Trophoblast cell (in vitro differentiated cells and primary cell): ENCODE measurements around the gene TAGLN3.

Source experiments
- DNase-seq, 2 donors: peaks; one replicate each; pipeline ENCODE4 v3.0.0-alpha.2; 2016
- H2AFZ ChIP-seq: 2 replicates; pipeline ENCODE4 v1.6.1; 2013; ENCODE audit warnings: low read length, moderate library complexity, mild to moderate bottlenecking; ENCODE audit not compliant: insufficient read depth, poor library complexity
- H2AK5ac ChIP-seq: 2 replicates; pipeline ENCODE4 v1.6.1; 2013; ENCODE audit warnings: mild to moderate bottlenecking, low read length
- H2BK120ac ChIP-seq: 2 replicates; pipeline ENCODE4 v1.6.1; 2013; ENCODE audit warnings: low read length, mild to moderate bottlenecking, moderate library complexity; ENCODE audit not compliant: insufficient read depth, poor library complexity
- H2BK12ac ChIP-seq: 2 replicates; pipeline ENCODE4 v1.6.1; 2013; ENCODE audit warnings: mild to moderate bottlenecking, low read length, moderate library complexity
- H2BK5ac ChIP-seq: 2 replicates; pipeline ENCODE4 v1.6.1; 2013; ENCODE audit warnings: low read length, low read depth, moderate library complexity, mild to moderate bottlenecking; ENCODE audit not compliant: poor library complexity
- H3K14ac ChIP-seq: 2 replicates; pipeline ENCODE4 v1.6.1; 2013; ENCODE audit warnings: mild to moderate bottlenecking, low read length
- H3K18ac ChIP-seq: 2 replicates; pipeline ENCODE4 v1.6.1; 2013; ENCODE audit warnings: mild to moderate bottlenecking, low read length
- H3K23ac ChIP-seq: 2 replicates; pipeline ENCODE4 v1.6.1; 2013; ENCODE audit warnings: low read length
- H3K27ac ChIP-seq: 2 replicates; pipeline ENCODE4 v1.5.1; 2013; ENCODE audit warnings: low read depth, mild to moderate bottlenecking, inconsistent platforms, low read length, moderate library complexity
- H3K27me3 ChIP-seq: 2 replicates; pipeline ENCODE4 v1.6.1; 2013; ENCODE audit warnings: inconsistent platforms, mild to moderate bottlenecking, low read length, moderate library complexity; ENCODE audit not compliant: insufficient read depth
- H3K36me3 ChIP-seq, 2 experiments: 1 replicate in 1 of 2; 2 replicates in 1 of 2; pipeline ENCODE4 v1.6.1; 2013; ENCODE audit warnings: low read length in 2 of 2, mild to moderate bottlenecking in 2 of 2, moderate library complexity in 1 of 2; ENCODE audit not compliant: insufficient read depth in 2 of 2, control insufficient read depth in 1 of 2
- H3K4ac ChIP-seq: 2 replicates; pipeline ENCODE4 v1.6.1; 2013; ENCODE audit warnings: low read depth, mild to moderate bottlenecking, low read length, moderate library complexity
- H3K4me1 ChIP-seq, 2 experiments: 1 replicate in 1 of 2; 2 replicates in 1 of 2; pipeline ENCODE4 v1.6.1; 2013; ENCODE audit warnings: low read length in 2 of 2, mild to moderate bottlenecking in 2 of 2, moderate library complexity in 1 of 2; ENCODE audit not compliant: insufficient read depth in 2 of 2, control insufficient read depth in 1 of 2
- H3K4me2 ChIP-seq: 2 replicates; pipeline ENCODE4 v1.6.1; 2013; ENCODE audit warnings: inconsistent platforms, mild to moderate bottlenecking, low read length, moderate library complexity
- H3K4me3 ChIP-seq: 2 replicates; pipeline ENCODE4 v1.5.1; 2013; ENCODE audit warnings: mild to moderate bottlenecking, low read depth, low read length, inconsistent platforms
- H3K79me1 ChIP-seq: one replicate; pipeline ENCODE4 v1.6.1; 2013; ENCODE audit warnings: low read length
- H3K79me2 ChIP-seq: 2 replicates; pipeline ENCODE4 v1.6.1; 2013; ENCODE audit warnings: low read length, mild to moderate bottlenecking; ENCODE audit not compliant: control insufficient read depth, insufficient read depth, poor library complexity
- H3K9ac ChIP-seq: 2 replicates; pipeline ENCODE4 v1.6.1; 2013; ENCODE audit warnings: mild to moderate bottlenecking, low read length
- H3K9me3 ChIP-seq: 2 replicates; pipeline ENCODE4 v1.6.1; 2013; ENCODE audit warnings: low read depth, mild to moderate bottlenecking, control low read depth, inconsistent platforms, low read length; ENCODE audit not compliant: insufficient read depth
- H4K12ac ChIP-seq: 2 replicates; pipeline ENCODE4 v1.6.1; 2013; ENCODE audit warnings: low read depth, mild to moderate bottlenecking, low read length, moderate library complexity
- H4K8ac ChIP-seq: 2 replicates; pipeline ENCODE4 v1.6.1; 2013; ENCODE audit warnings: low read depth, mild to moderate bottlenecking, low read length, moderate library complexity
- H4K91ac ChIP-seq: one replicate; pipeline ENCODE4 v1.6.1; 2013; ENCODE audit warnings: low read depth, mild to moderate bottlenecking, low read length, moderate library complexity
- WGBS: extraction: QIAGEN DNeasy Blood & Tissue Kit; methylation state at CpG from one replicate; pipeline ENCODE4 v1.1.7; 2013; ENCODE audit warnings: missing lambda C conversion rate; ENCODE audit not compliant: insufficient read length, insufficient coverage; ENCODE audit errors: extremely low coverage; 5-methylcytosine and 5-hydroxymethylcytosine counted together

The TAGLN3 gene

GRCh38 chr3:111956995-111957734 lies 41.6 kb upstream of the TAGLN3 start:
- WGBS = no CpG with 5 or more reads among the region's 4 CpGs
- Histone ChIP-seq H2BK120ac (no peak overlapping the region), H3K23ac (no peak overlapping the region), H3K9me3 (no peaks in the 10 kb centered on the region), H3K14ac (no peak overlapping the region), H4K12ac (no peak overlapping the region), H3K4ac (no peak overlapping the region), H2BK12ac (no peak overlapping the region), H3K79me2 (no peaks in the 10 kb centered on the region), H3K27me3 (no peaks in the 10 kb centered on the region), H3K27ac (no peak overlapping the region), H2AFZ (no peak overlapping the region), H3K9ac (no peak overlapping the region), H3K36me3 (peaks cover 9 to 29% of the 10 kb centered on the region in 2 experiments), H3K18ac (no peak overlapping the region), H2AK5ac (no peak overlapping the region), H4K91ac (no peak overlapping the region), H4K8ac (no peak overlapping the region), H3K4me3 (no peak overlapping the region), H3K79me1 (no peaks in the 10 kb centered on the region), H3K4me2 (no peak overlapping the region), H2BK5ac (no peak overlapping the region), H3K4me1 (no peaks in the 10 kb centered on the region)
- no peak for DNase-seq

DNA sequence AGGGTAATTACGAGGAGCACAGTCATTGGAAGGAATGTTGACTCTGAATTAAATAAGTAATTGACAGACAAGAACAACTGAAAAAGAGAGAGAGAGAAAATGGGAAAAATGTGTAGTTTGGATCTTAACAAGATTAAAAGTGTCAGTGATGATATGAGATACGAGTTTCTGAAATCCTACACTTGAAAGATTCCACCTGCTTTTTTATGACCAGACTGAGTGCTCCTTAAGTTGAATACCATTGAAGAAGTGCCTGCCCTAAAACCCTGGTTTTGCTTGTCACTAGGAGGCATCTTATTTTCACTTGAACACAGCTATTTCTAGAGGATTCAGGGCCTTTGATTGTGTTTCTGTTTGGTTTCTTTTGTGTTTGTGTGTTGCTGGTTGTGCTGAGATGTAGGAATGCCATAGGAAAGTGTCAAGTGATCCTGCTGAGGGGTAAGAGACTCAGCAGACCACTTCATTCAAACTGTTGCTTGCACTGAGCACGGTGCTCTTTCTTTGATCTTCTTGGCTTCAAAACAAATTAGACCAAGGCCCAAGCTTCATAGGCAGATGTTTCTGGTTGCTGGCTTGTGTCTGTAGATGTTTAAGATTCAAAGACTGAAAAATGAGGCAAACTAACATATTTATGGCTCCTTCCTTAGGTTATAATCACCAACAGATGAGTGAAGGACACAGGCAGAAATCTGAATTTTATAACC lies 37.1 kb upstream of the TAGLN3 start:
- WGBS = no CpG with 5 or more reads among the region's 3 CpGs

DNA sequence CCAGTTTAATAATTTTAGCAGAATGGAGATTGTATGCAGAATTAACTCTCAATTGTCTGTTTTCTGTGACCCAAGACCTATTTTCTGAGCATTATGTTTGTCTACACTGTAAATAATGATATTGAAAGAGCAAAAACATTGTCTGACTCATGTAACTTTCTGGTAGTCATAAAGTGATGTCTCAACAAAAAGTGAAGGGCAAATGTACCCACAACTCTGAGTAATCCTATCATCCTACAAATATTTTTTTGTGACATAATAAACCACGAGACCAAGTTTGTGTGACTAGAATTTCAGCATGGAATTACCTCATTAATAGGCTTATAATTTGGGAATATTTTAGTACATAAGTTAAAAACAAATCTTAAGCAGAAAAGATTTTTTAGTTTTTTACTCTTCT lies 35.3 kb upstream of the TAGLN3 start:
- Histone ChIP-seq H3K18ac (no peak overlapping the region), H3K79me1 (no peaks in the 10 kb centered on the region), H3K4me1 (no peaks in the 10 kb centered on the region), H2BK5ac (no peak overlapping the region), H3K36me3 (peaks cover 7 to 18% of the 10 kb centered on the region in 2 experiments), H3K9ac (no peak overlapping the region), H3K27me3 (no peaks in the 10 kb centered on the region), H3K79me2 (no peaks in the 10 kb centered on the region), H3K14ac (no peak overlapping the region), H3K4ac (no peak overlapping the region), H2AFZ (no peak overlapping the region), H4K12ac (no peak overlapping the region), H3K4me2 (no peak overlapping the region), H4K91ac (no peak overlapping the region), H3K4me3 (no peak overlapping the region), H4K8ac (no peak overlapping the region), H3K27ac (no peak overlapping the region), H2AK5ac (no peak overlapping the region), H3K9me3 (no peaks in the 10 kb centered on the region), H2BK120ac (no peak overlapping the region), H3K23ac (no peak overlapping the region), H2BK12ac (no peak overlapping the region)
- no CpG with 5 or more reads among the region's 1 CpG for WGBS
- DNase-seq = peak in 1 of 2 donors; percentile 34

More for the DNA sequence above, 37.1 kb upstream of the TAGLN3 start:
- no peak overlapping the region for H3K14ac ChIP-seq
- no peak overlapping the region for H2BK120ac ChIP-seq
- H3K79me2 ChIP-seq = no peaks in the 10 kb centered on the region
- H4K12ac ChIP-seq = no peak overlapping the region
- no peak overlapping the region for H4K91ac ChIP-seq
- H3K9me3 ChIP-seq = no peaks in the 10 kb centered on the region
- H3K4me1 ChIP-seq = no peaks in the 10 kb centered on the region
- H3K79me1 ChIP-seq = no peaks in the 10 kb centered on the region
- H4K8ac ChIP-seq = no peak overlapping the region
- no peak for DNase-seq
- no peak overlapping the region for H3K4me3 ChIP-seq
- no peak overlapping the region for H3K4ac ChIP-seq
- peaks cover 7 to 15% of the 10 kb centered on the region in 2 experiments for H3K36me3 ChIP-seq
- no peak overlapping the region for H3K18ac ChIP-seq
- H3K23ac ChIP-seq = no peak overlapping the region
- no peak overlapping the region for H2AK5ac ChIP-seq
- H3K4me2 ChIP-seq = no peak overlapping the region
- H2BK5ac ChIP-seq = no peak overlapping the region
- no peak overlapping the region for H2AFZ ChIP-seq
- H3K9ac ChIP-seq = no peak overlapping the region
- no peak overlapping the region for H3K27ac ChIP-seq
- H2BK12ac ChIP-seq = no peak overlapping the region
- H3K27me3 ChIP-seq = no peaks in the 10 kb centered on the region

- no CpG with 5 or more reads among the region's 2 CpGs for WGBS
These were observed 33.2 kb upstream of the TAGLN3 start for GRCh38 chr3:111965484-111965883.

More at GRCh38 chr3:111965484-111965883, 33.2 kb upstream of the TAGLN3 start:
- no peak for DNase-seq
- no peaks in the 10 kb centered on the region for H3K27me3 ChIP-seq
- H3K9me3 ChIP-seq = no peaks in the 10 kb centered on the region
- H3K4ac ChIP-seq = no peak overlapping the region
- H3K79me1 ChIP-seq = no peaks in the 10 kb centered on the region
- no peak overlapping the region for H3K18ac ChIP-seq
- no peak overlapping the region for H4K8ac ChIP-seq
- no peak overlapping the region for H3K9ac ChIP-seq
- no peak overlapping the region for H3K23ac ChIP-seq
- no peak overlapping the region for H2AK5ac ChIP-seq
- H2BK12ac ChIP-seq = no peak overlapping the region
- H3K79me2 ChIP-seq = no peaks in the 10 kb centered on the region
- H3K27ac ChIP-seq = no peak overlapping the region
- no peak overlapping the region for H3K4me3 ChIP-seq
- no peak overlapping the region for H2BK120ac ChIP-seq
- H2BK5ac ChIP-seq = no peak overlapping the region
- no peak overlapping the region for H3K4me2 ChIP-seq
- H3K4me1 ChIP-seq = no peaks in the 10 kb centered on the region
- H3K14ac ChIP-seq = no peak overlapping the region
- H4K91ac ChIP-seq = no peak overlapping the region
- peaks cover 6 to 16% of the 10 kb centered on the region in 2 experiments for H3K36me3 ChIP-seq
- H2AFZ ChIP-seq = no peak overlapping the region
- no peak overlapping the region for H4K12ac ChIP-seq
